IMR-90 (cell line): Measurements from ENCODE around the gene PTHLH.

Experiments used
- CEBPB ChIP-seq: IDR thresholded peaks from 2 replicates; pipeline ENCODE4 v1.6.1; 2012; ENCODE audit warnings: low read depth, low read length, improper control_type of control experiment
- CTCF ChIP-seq: conservative IDR thresholded peaks from 2 replicates; pipeline ENCODE4 v1.5.1; 2012; ENCODE audit warnings: mild to moderate bottlenecking, low read depth, low read length, improper control_type of control experiment
- FOS ChIP-seq: fragments of 150-350 bp; IDR thresholded peaks from 2 replicates; pipeline ENCODE4 v1.6.1; 2016; ENCODE audit warnings: low read depth, low read length
- MAFK ChIP-seq: IDR thresholded peaks from 2 replicates; pipeline ENCODE4 v1.6.1; 2012; ENCODE audit warnings: low read depth, low read length, improper control_type of control experiment
- MAZ ChIP-seq: IDR thresholded peaks from 2 replicates; pipeline ENCODE4 v1.6.1; 2012; ENCODE audit warnings: low read depth, mild to moderate bottlenecking, low read length, improper control_type of control experiment, moderate library complexity, borderline replicate concordance
- POLR2A ChIP-seq: IDR thresholded peaks from 2 replicates; pipeline ENCODE4 v1.6.1; 2012; ENCODE audit warnings: mild to moderate bottlenecking, low read depth, low read length
- RAD21 ChIP-seq: IDR thresholded peaks from 2 replicates; pipeline ENCODE4 v1.6.1; 2012; ENCODE audit warnings: low read length, improper control_type of control experiment
- RCOR1 ChIP-seq: IDR thresholded peaks from 2 replicates; pipeline ENCODE4 v1.6.1; 2012; ENCODE audit warnings: mild to moderate bottlenecking, low read length, improper control_type of control experiment; ENCODE audit not compliant: insufficient replicate concordance
- RFX5 ChIP-seq: IDR thresholded peaks from 2 replicates; pipeline ENCODE4 v1.8.0; 2012; ENCODE audit warnings: low read depth, mild to moderate bottlenecking, low read length, moderate library complexity
- SMC3 ChIP-seq: fragments of 150-350 bp; IDR thresholded peaks from 2 replicates; pipeline ENCODE4 v1.6.1; 2016; ENCODE audit warnings: low read depth, mild to moderate bottlenecking, antibody characterized with exemption, low read length, moderate library complexity
- USF2 ChIP-seq: fragments of 150-350 bp; IDR thresholded peaks from 2 replicates; pipeline ENCODE4 v1.6.1; 2017; ENCODE audit warnings: mild to moderate bottlenecking, antibody characterized with exemption, low read length, low read depth

DNA sequence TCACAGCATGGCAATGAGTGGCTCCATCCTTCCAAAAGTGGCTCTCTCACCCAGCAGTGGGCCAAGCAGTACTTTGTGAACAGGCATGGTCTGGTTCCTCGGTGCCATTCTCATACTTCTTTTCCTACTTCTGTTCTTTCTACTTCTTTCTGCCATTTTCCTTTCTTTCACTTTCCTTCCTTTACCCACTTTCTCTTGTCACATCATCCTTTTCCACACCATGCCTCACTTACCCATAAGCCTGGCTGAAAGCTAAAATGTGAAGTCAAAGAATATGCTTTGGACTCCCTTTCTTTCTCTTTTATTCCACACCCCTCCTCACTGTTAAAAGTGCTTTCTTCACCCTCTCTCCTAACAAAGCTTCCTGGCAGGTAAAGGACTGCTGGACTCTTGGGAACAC is 57.0 kb downstream of the PTHLH start:
- TF ChIP-seq RFX5 (no peak), CTCF (no peak), CEBPB (no peak), POLR2A (no peak), FOS (no peak), MAZ (no peak), RCOR1 (no peak), RAD21 (no peak), SMC3 (no peak), MAFK (no peak), USF2 (no peak)
